A549 (cell line): Measurements from ENCODE around the gene SNX19. TPM values are rescaled to one million over a fixed set of nuclear protein-coding genes. Genes with fewer than 3 reads are reported as not detected.
A peak's percentile ranks its signal among the peaks of the same experiment; 100 is the strongest.

Experiments
- ATAC-seq, 2 experiments: fragments of 200-7000 bp in 1 of 2; fragments of >200 bp in 1 of 2; cut with Nextera tagmentation in 1 of 2; cut with Tn5 transposase in 1 of 2; 3 replicates each; pipeline versions ENCODE4 v1.8.0 to v1.9.1; 2018 to 2020; ENCODE audit warnings: mild to moderate bottlenecking in 1 of 2, moderate library complexity in 1 of 2
- CTCF ChIA-PET: fragments of 300-600 bp; sonication (Branson Sonifier 250); formaldehyde crosslinking; extraction: SDS; loops from one replicate; lab custom pipeline; 2021; ENCODE audit warnings: antibody characterized with exemption, inconsistent platforms; lab: Yijun Ruan, JAX
- POLR2A ChIA-PET: fragments of 350-600 bp; formaldehyde crosslinking; extraction: SDS; loops from one replicate; lab custom pipeline; 2021; ENCODE audit warnings: antibody characterized with exemption, inconsistent platforms; lab: Yijun Ruan, JAX
- DNase-seq, 2 experiments: peaks; one replicate each; pipeline versions ENCODE4 v3.0.0 to v3.0.0-alpha.2; 2011 to 2016; ENCODE audit warnings: low read depth in 1 of 2, low spot score in 1 of 2
- FAIRE-seq: peaks from 2 replicates; lab custom pipeline; 2011; peaks lifted over from hg19 to GRCh38; lab: Jason Lieb, UNC
- H3K27ac ChIP-seq, 2 experiments: fragments of >200 bp; sonication (Bioruptor Twin); formaldehyde crosslinking; 3 replicates each; pipeline ENCODE4 v1.5.1; 2016 to 2017
- H3K4me1 ChIP-seq: fragments of >200 bp; sonication (Bioruptor Twin); formaldehyde crosslinking; 3 replicates; pipeline ENCODE4 v1.6.1; 2016
- H3K4me2 ChIP-seq: fragments of >200 bp; sonication (Bioruptor Twin); formaldehyde crosslinking; 3 replicates; pipeline ENCODE4 v1.6.1; 2016
- H3K4me3 ChIP-seq: fragments of >200 bp; sonication (Bioruptor Twin); formaldehyde crosslinking; 3 replicates; pipeline ENCODE4 v1.5.1; 2016
- H3K9me3 ChIP-seq: fragments of >200 bp; sonication (Bioruptor Twin); formaldehyde crosslinking; 3 replicates; pipeline ENCODE4 v1.6.1; 2016
- CHD4 ChIP-seq: fragments of 200-600 bp; sonication (generic); IDR thresholded peaks from 2 replicates; pipeline ENCODE4 v1.6.1; 2016; ENCODE audit warnings: antibody characterized with exemption, mild to moderate bottlenecking, borderline replicate concordance
- EHMT2 ChIP-seq: fragments of 200-600 bp; sonication (generic); IDR thresholded peaks from 2 replicates; pipeline ENCODE4 v1.6.1; 2016; ENCODE audit warnings: antibody characterized with exemption, low read depth, mild to moderate bottlenecking, moderate library complexity
- EP300 ChIP-seq, 2 experiments: fragments of >200 bp; sonication (Bioruptor Twin); formaldehyde crosslinking; IDR thresholded peaks; 2 replicates in 1 of 2; 3 replicates in 1 of 2; pipeline ENCODE4 v1.6.1; 2016 to 2017
- FOSL2 ChIP-seq, 2 experiments: fragments of 450-650 bp in 1 of 2; fragments of >200 bp in 1 of 2; sonication (Bioruptor Twin) in 1 of 2; formaldehyde crosslinking; IDR thresholded peaks; 2 replicates each; pipeline versions ENCODE4 v1.5.0 to v1.6.1; 2016 to 2020; ENCODE audit warnings: mild to moderate bottlenecking in 1 of 2, moderate library complexity in 1 of 2
- GATA3 ChIP-seq: IDR thresholded peaks from 2 replicates; pipeline ENCODE4 v1.6.1; 2012; ENCODE audit warnings: borderline replicate concordance
- HOXA7 ChIP-seq: fragments of 250-450 bp; sonication (Bioruptor Pico); IDR thresholded peaks from 2 replicates; pipeline ENCODE4 v1.5.0; 2020; ENCODE audit warnings: mild to moderate bottlenecking, moderate library complexity
- HOXB13 ChIP-seq: fragments of 250-450 bp; sonication (Bioruptor Pico); IDR thresholded peaks from 2 replicates; pipeline ENCODE4 v1.5.0; 2020; ENCODE audit warnings: low read depth, mild to moderate bottlenecking, moderate library complexity
- JUN ChIP-seq, 2 experiments: fragments of >200 bp; sonication (Bioruptor Twin); formaldehyde crosslinking; IDR thresholded peaks; 2 replicates in 1 of 2; 3 replicates in 1 of 2; pipeline ENCODE4 v1.6.1; 2016 to 2017
- KDM1A ChIP-seq: fragments of 200-600 bp; sonication (generic); IDR thresholded peaks from 2 replicates; pipeline ENCODE4 v1.6.1; 2016; ENCODE audit warnings: low read depth, mild to moderate bottlenecking
- KDM5A ChIP-seq: fragments of 200-600 bp; sonication (generic); IDR thresholded peaks from 2 replicates; pipeline ENCODE4 v1.6.1; 2016; ENCODE audit warnings: antibody characterized with exemption, mild to moderate bottlenecking
- MAFK ChIP-seq: fragments of 450-650 bp; IDR thresholded peaks from 2 replicates; pipeline ENCODE4 v1.6.1; 2014; ENCODE audit not compliant: partially characterized antibody
- MAZ ChIP-seq: fragments of 150-350 bp; IDR thresholded peaks from 2 replicates; pipeline ENCODE4 v1.6.1; 2014; ENCODE audit warnings: antibody characterized with exemption, low read depth, low read length, borderline replicate concordance
- MYC ChIP-seq: IDR thresholded peaks from 2 replicates; pipeline ENCODE4 v1.6.1; 2012; ENCODE audit warnings: mild to moderate bottlenecking, inconsistent platforms, low read length, improper control_type of control experiment, borderline replicate concordance
- NR3C1 ChIP-seq: fragments of >200 bp; sonication (Bioruptor Twin); formaldehyde crosslinking; IDR thresholded peaks from 3 replicates; pipeline ENCODE4 v1.6.1; 2017
- POLR2A ChIP-seq: IDR thresholded peaks from 2 replicates; pipeline ENCODE4 v1.6.1; 2012; ENCODE audit warnings: mild to moderate bottlenecking, low read length
- RAD21 ChIP-seq, 2 experiments: fragments of >200 bp in 1 of 2; sonication (Bioruptor Twin) in 1 of 2; formaldehyde crosslinking in 1 of 2; IDR thresholded peaks in 1 of 2; conservative IDR thresholded peaks in 1 of 2; 2 replicates in 1 of 2; 3 replicates in 1 of 2; pipeline ENCODE4 v1.6.1; 2012 to 2018; ENCODE audit warnings: inconsistent platforms in 1 of 2
- RARB ChIP-seq: fragments of 250-450 bp; sonication (Bioruptor Pico); IDR thresholded peaks from 2 replicates; pipeline ENCODE4 v1.8.0; 2021; ENCODE audit warnings: mild to moderate bottlenecking, moderate library complexity
- SMC3 ChIP-seq: fragments of >200 bp; sonication (Bioruptor Twin); formaldehyde crosslinking; IDR thresholded peaks from 3 replicates; pipeline ENCODE4 v1.6.1; 2018; ENCODE audit warnings: inconsistent platforms
- SREBF2 ChIP-seq: fragments of 450-650 bp; IDR thresholded peaks from 2 replicates; pipeline ENCODE4 v1.6.1; 2014; ENCODE audit warnings: mild to moderate bottlenecking, moderate library complexity
- TFCP2L1 ChIP-seq: fragments of 250-450 bp; sonication (Bioruptor Pico); IDR thresholded peaks from 2 replicates; pipeline ENCODE4 v1.5.0; 2021; ENCODE audit warnings: mild to moderate bottlenecking
- WGBS: methylation state at CpG from one replicate; pipeline ENCODE4 v1.1.6; 2017; ENCODE audit errors: missing lambda C conversion rate; 5-methylcytosine and 5-hydroxymethylcytosine counted together
- polyA minus RNA-seq: library from RNA; depleted of rRNA, polyadenylated mRNA; stranded (reverse); fragments of >200 nt; gene quantifications from 2 replicates; pipeline ENCODE4 v1.2.3, GENCODE V29; 2011; rRNA and poly(A)+ RNA removed
- polyA plus RNA-seq, 4 experiments: library from polyadenylated mRNA; depleted of rRNA in 3 of 4; stranded (reverse); fragments of >200 nt; fragmentation: RNase III in 1 of 4; extraction: RNeasy Plus Mini Kit Qiagen cat#74134 plus additional on column Dnase treatment in 1 of 4; gene quantifications; 2 replicates in 3 of 4; 3 replicates in 1 of 4; pipeline ENCODE4 v1.2.3, GENCODE V29; 2011 to 2017
- TF ChIP-seq, protein P1 (sequence below): IDR thresholded peaks from 2 replicates; pipeline ENCODE4 v1.6.1; 2012; ENCODE audit warnings: low read depth, borderline replicate concordance
- TF ChIP-seq, protein P2 (sequence below): fragments of 450-650 bp; IDR thresholded peaks from 2 replicates; pipeline ENCODE4 v1.6.1; 2014; ENCODE audit warnings: antibody characterized with exemption
- TF ChIP-seq, protein P3 (sequence below): fragments of 200-600 bp; sonication (generic); IDR thresholded peaks from 2 replicates; pipeline ENCODE4 v1.6.1; 2016; ENCODE audit warnings: antibody characterized with exemption, mild to moderate bottlenecking, moderate library complexity
- TF ChIP-seq, protein P4 (sequence below): fragments of >200 bp; sonication (Bioruptor Twin); formaldehyde crosslinking; IDR thresholded peaks from 2 replicates; pipeline ENCODE4 v1.6.1; 2016
- TF ChIP-seq, protein P5 (sequence below): IDR thresholded peaks from 2 replicates; pipeline ENCODE4 v1.6.1; 2012
- TF ChIP-seq, protein P6 (sequence below): fragments of >200 bp; sonication (Bioruptor Twin); formaldehyde crosslinking; IDR thresholded peaks from 3 replicates; pipeline ENCODE4 v1.5.1; 2016

The SNX19 gene, protein sequence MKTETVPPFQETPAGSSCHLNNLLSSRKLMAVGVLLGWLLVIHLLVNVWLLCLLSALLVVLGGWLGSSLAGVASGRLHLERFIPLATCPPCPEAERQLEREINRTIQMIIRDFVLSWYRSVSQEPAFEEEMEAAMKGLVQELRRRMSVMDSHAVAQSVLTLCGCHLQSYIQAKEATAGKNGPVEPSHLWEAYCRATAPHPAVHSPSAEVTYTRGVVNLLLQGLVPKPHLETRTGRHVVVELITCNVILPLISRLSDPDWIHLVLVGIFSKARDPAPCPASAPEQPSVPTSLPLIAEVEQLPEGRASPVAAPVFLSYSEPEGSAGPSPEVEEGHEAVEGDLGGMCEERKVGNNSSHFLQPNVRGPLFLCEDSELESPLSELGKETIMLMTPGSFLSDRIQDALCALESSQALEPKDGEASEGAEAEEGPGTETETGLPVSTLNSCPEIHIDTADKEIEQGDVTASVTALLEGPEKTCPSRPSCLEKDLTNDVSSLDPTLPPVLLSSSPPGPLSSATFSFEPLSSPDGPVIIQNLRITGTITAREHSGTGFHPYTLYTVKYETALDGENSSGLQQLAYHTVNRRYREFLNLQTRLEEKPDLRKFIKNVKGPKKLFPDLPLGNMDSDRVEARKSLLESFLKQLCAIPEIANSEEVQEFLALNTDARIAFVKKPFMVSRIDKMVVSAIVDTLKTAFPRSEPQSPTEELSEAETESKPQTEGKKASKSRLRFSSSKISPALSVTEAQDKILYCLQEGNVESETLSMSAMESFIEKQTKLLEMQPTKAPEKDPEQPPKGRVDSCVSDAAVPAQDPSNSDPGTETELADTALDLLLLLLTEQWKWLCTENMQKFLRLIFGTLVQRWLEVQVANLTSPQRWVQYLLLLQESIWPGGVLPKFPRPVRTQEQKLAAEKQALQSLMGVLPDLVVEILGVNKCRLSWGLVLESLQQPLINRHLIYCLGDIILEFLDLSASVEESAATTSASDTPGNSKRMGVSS
- polyA plus RNA-seq (2011; rRNA removed) (26.7 and 34.4 TPM in 2 replicates), polyA plus RNA-seq (2017; fragmentation: RNase III; extraction: RNeasy Plus Mini Kit Qiagen cat#74134 plus additional on column Dnase treatment) (13.4 to 16.4 TPM (median 14.9 TPM) in 3 replicates), polyA minus RNA-seq (107 and 109 TPM in 2 replicates)
- polyA plus RNA-seq (2012; cell fraction: cytosol; rRNA removed), result 8.2 and 11.8 TPM in 2 replicates
- 15.2 and 25.0 TPM in 2 replicates for polyA plus RNA-seq (2012; cell fraction: nucleus; rRNA removed)

DNA sequence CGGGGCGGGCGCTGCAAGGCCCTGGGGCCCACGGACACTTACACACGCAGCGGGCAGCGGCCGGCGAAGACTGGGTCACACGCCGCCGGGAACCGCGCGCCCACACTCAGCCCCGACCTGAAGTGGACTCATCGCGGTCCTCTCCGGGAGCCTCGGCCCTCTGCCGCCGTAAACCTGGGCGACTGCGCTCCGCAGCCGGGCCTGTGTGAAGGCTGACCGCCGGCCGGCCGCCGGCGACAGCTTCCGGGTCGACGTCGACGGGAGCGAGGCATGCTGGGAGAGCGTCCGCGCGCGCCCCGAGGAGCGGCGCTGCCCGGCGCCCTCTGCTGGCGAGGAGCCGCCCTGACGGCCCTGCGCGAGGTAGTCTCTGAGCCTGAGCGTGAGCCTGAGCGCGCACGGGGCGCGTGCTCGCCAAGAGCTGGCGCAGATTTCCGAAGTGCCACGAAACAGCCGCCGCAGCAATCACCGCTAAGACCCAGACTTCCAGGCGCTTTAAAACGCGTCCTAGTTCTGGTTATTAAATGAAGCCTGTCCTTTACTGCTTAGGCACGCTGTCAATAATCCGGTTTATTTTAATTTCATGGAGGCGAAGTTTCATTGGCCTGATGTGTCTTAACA lies at the start of gene SNX19:
Gene SNX19, minus strand, starts transcription at position 242 of the 618 bp plus-strand sequence. CDS start 540 bp downstream, outside the sequence.
- H3K9me3 ChIP-seq, result peaks cover 26% of the 10 kb centered on the region; the same call in 2 of the 3 replicates
- peak within 1 kb of the TSS; percentile 82 for H3K4me3 ChIP-seq
- 3% methylated on average over 30 of the region's 72 CpGs for WGBS
- POLR2A ChIA-PET, result interaction anchor here (0.8 to 1.4 kb wide), 3 partner anchors 19 to 485 kb away, joined by 3 to 4 read pairs (median 4); no protein-coding TSS in a partner anchor
- DNase-seq, result peak; percentile 60 to 88
- CTCF ChIA-PET, result interaction anchor here (0.6 to 3.7 kb wide), 30 partner anchors 9 to 758 kb away, joined by 3 to 20 read pairs (median 4); partner anchors contain the start of genes ADAMTS15 and ADAMTS8
- H3K4me1 ChIP-seq, result no peaks in the 10 kb centered on the region
- peak; percentile 99 to 100 for ATAC-seq
- H3K27ac ChIP-seq, result peak within 1 kb of the TSS; percentile 85 to 99
- H3K4me2 ChIP-seq, result peak within 1 kb of the TSS; percentile 82
- FAIRE-seq, result no peak
- TF ChIP-seq KDM5A, result peak; percentile 28; the same call in 1 of the 2 replicates
- TF ChIP-seq JUN (IDR thresholded peaks at IDR 0.05), result peak; percentile 36 to 78; a peak in 2 of 5 replicates
- peak in 1 of 2 experiments; percentile 24; a peak in 1 of 5 replicates for TF ChIP-seq RAD21 (conservative IDR thresholded peaks at IDR 0.05 in 1 of 2, IDR thresholded peaks at IDR 0.05 in 1 of 2)
- TF ChIP-seq, protein P1, sequence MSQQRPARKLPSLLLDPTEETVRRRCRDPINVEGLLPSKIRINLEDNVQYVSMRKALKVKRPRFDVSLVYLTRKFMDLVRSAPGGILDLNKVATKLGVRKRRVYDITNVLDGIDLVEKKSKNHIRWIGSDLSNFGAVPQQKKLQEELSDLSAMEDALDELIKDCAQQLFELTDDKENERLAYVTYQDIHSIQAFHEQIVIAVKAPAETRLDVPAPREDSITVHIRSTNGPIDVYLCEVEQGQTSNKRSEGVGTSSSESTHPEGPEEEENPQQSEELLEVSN, result peak; percentile 92
- no peak for TF ChIP-seq HOXA7 (CRISPR knock-in tag)
- TF ChIP-seq MAFK, result no peak
- no peak for TF ChIP-seq TFCP2L1
- TF ChIP-seq, protein P2, sequence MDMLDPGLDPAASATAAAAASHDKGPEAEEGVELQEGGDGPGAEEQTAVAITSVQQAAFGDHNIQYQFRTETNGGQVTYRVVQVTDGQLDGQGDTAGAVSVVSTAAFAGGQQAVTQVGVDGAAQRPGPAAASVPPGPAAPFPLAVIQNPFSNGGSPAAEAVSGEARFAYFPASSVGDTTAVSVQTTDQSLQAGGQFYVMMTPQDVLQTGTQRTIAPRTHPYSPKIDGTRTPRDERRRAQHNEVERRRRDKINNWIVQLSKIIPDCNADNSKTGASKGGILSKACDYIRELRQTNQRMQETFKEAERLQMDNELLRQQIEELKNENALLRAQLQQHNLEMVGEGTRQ, result no peak
- TF ChIP-seq, protein P3, sequence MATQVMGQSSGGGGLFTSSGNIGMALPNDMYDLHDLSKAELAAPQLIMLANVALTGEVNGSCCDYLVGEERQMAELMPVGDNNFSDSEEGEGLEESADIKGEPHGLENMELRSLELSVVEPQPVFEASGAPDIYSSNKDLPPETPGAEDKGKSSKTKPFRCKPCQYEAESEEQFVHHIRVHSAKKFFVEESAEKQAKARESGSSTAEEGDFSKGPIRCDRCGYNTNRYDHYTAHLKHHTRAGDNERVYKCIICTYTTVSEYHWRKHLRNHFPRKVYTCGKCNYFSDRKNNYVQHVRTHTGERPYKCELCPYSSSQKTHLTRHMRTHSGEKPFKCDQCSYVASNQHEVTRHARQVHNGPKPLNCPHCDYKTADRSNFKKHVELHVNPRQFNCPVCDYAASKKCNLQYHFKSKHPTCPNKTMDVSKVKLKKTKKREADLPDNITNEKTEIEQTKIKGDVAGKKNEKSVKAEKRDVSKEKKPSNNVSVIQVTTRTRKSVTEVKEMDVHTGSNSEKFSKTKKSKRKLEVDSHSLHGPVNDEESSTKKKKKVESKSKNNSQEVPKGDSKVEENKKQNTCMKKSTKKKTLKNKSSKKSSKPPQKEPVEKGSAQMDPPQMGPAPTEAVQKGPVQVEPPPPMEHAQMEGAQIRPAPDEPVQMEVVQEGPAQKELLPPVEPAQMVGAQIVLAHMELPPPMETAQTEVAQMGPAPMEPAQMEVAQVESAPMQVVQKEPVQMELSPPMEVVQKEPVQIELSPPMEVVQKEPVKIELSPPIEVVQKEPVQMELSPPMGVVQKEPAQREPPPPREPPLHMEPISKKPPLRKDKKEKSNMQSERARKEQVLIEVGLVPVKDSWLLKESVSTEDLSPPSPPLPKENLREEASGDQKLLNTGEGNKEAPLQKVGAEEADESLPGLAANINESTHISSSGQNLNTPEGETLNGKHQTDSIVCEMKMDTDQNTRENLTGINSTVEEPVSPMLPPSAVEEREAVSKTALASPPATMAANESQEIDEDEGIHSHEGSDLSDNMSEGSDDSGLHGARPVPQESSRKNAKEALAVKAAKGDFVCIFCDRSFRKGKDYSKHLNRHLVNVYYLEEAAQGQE, result no peak
- no peak for TF ChIP-seq RARB (CRISPR knock-in tag)
- TF ChIP-seq, protein P4, sequence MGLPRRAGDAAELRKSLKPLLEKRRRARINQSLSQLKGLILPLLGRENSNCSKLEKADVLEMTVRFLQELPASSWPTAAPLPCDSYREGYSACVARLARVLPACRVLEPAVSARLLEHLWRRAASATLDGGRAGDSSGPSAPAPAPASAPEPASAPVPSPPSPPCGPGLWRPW, result no peak
- no peak for TF ChIP-seq EHMT2
- no peak for TF ChIP-seq CHD4
- TF ChIP-seq, protein P5, sequence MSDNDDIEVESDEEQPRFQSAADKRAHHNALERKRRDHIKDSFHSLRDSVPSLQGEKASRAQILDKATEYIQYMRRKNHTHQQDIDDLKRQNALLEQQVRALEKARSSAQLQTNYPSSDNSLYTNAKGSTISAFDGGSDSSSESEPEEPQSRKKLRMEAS, result peak; percentile 95
- TF ChIP-seq MAZ, result no peak
- TF ChIP-seq FOSL2 (IDR thresholded peaks at IDR 0.05), result no peak
- no peak for TF ChIP-seq FOSL2 (CRISPR knock-in tag; IDR thresholded peaks at IDR 0.05)
- no peak for TF ChIP-seq KDM1A
- no peak for TF ChIP-seq SREBF2
- peak; percentile 46 for TF ChIP-seq POLR2A
- TF ChIP-seq EP300 (IDR thresholded peaks at IDR 0.05), result no peak
- peak; percentile 45; the same call in 2 of the 3 replicates for TF ChIP-seq SMC3
- TF ChIP-seq MYC, result peak; percentile 71; the same call in 1 of the 2 replicates
- TF ChIP-seq, protein P6, sequence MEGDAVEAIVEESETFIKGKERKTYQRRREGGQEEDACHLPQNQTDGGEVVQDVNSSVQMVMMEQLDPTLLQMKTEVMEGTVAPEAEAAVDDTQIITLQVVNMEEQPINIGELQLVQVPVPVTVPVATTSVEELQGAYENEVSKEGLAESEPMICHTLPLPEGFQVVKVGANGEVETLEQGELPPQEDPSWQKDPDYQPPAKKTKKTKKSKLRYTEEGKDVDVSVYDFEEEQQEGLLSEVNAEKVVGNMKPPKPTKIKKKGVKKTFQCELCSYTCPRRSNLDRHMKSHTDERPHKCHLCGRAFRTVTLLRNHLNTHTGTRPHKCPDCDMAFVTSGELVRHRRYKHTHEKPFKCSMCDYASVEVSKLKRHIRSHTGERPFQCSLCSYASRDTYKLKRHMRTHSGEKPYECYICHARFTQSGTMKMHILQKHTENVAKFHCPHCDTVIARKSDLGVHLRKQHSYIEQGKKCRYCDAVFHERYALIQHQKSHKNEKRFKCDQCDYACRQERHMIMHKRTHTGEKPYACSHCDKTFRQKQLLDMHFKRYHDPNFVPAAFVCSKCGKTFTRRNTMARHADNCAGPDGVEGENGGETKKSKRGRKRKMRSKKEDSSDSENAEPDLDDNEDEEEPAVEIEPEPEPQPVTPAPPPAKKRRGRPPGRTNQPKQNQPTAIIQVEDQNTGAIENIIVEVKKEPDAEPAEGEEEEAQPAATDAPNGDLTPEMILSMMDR, result peak; percentile 76
- TF ChIP-seq HOXB13 (CRISPR knock-in tag), result peak; percentile 42; the same call in 1 of the 2 replicates
- TF ChIP-seq GATA3, result peak; percentile 15; the same call in 1 of the 2 replicates
- TF ChIP-seq NR3C1, result no peak
